ENCODE data around the gene TWNK.

TWNK gene

DNA sequence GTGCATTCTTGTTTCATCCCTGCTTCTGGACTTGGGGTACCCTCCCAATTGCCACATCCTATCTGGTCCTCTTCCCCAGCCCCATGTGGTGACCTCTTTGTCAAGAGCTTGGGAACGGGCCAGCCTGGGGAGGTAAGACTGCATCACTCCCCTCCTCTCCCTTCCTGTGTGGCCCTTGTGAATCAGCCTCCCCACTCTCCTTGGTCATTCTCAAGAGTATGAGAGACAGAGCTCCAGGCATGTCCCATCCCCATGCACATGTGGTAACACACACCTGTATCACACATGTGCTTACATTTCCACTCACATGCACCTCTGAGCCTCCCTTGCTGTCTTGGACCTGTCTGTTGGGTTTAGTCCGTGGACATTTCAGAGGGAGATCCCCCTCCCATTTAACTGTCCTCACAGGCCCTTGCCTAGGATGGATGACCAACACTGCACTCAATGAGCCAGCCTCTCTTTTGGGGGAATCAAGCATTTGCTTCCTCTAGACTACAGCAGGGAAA is 2.6 kb upstream of the TWNK start:
- TF ChIP-seq, protein P1, sequence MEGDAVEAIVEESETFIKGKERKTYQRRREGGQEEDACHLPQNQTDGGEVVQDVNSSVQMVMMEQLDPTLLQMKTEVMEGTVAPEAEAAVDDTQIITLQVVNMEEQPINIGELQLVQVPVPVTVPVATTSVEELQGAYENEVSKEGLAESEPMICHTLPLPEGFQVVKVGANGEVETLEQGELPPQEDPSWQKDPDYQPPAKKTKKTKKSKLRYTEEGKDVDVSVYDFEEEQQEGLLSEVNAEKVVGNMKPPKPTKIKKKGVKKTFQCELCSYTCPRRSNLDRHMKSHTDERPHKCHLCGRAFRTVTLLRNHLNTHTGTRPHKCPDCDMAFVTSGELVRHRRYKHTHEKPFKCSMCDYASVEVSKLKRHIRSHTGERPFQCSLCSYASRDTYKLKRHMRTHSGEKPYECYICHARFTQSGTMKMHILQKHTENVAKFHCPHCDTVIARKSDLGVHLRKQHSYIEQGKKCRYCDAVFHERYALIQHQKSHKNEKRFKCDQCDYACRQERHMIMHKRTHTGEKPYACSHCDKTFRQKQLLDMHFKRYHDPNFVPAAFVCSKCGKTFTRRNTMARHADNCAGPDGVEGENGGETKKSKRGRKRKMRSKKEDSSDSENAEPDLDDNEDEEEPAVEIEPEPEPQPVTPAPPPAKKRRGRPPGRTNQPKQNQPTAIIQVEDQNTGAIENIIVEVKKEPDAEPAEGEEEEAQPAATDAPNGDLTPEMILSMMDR (IDR thresholded peaks at IDR 0.05; ENCODE audit: borderline replicate concordance, extremely low read depth, low read length, poor library complexity, severe bottlenecking): no peak
- TF ChIP-seq EZH2 (IDR thresholded peaks at IDR 0.05; ENCODE audit: borderline replicate concordance, low read depth, low read length, severe bottlenecking): no peak
- Histone ChIP-seq H3K4me3 (ENCODE audit: low read depth in 1 of 2, low read length in 2 of 2) (no peak overlapping the region), H3K4me1 (ENCODE audit: insufficient read depth, low read length) (peaks cover 36% of the 10 kb centered on the region), H2AFZ (ENCODE audit: low read depth, low read length) (no peak overlapping the region), H3K79me2 (ENCODE audit: insufficient read depth, low read length) (peaks cover 44% of the 10 kb centered on the region), H3K9me3 (ENCODE audit: insufficient read depth, low read length, severe bottlenecking) (no peaks in the 10 kb centered on the region), H3K27me3 (ENCODE audit: insufficient read depth, low read length, poor library complexity) (no peaks in the 10 kb centered on the region), H3K4me2 (ENCODE audit: insufficient read depth, low read length) (no peak overlapping the region), H4K20me1 (ENCODE audit: insufficient read depth, low read length) (peaks cover 26% of the 10 kb centered on the region; the same call in 1 of the 2 replicates), H3K36me3 (ENCODE audit: insufficient read depth, low read length) (peaks cover 51% of the 10 kb centered on the region), H3K9ac (ENCODE audit: low read depth, low read length) (no peak overlapping the region), H3K27ac (ENCODE audit: low read length) (no peak overlapping the region)
- no peak for DNase-seq
- no peak for ATAC-seq (ENCODE audit: insufficient read depth, low read depth)

DNA sequence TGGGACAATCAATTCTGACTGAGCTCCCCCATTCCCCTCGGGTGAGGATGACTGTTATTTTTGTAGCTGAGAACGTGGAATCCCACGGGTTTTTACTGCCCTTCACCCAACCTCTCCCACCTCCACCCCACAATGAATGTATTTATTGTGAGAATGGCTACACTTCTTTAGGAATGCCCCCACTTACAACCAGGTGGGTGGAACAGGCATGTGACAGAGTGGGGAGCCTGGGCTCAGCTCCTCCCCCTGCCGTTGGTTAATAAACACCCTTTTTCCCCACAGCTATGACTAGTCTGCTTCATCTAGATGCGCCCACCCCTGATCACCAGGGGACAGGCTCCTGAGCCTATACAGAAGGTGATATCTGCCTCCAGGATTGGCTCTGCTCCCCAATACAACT is 2.0 kb upstream of the TWNK start:
- Histone ChIP-seq H3K9ac (ENCODE audit: low read depth, low read length) (peak overlapping the region; percentile 86; the same call in 1 of the 2 replicates), H3K4me2 (ENCODE audit: insufficient read depth, low read length) (no peak overlapping the region; the same call in 1 of the 2 replicates), H3K79me2 (ENCODE audit: insufficient read depth, low read length) (peaks cover 50% of the 10 kb centered on the region)

DNA sequence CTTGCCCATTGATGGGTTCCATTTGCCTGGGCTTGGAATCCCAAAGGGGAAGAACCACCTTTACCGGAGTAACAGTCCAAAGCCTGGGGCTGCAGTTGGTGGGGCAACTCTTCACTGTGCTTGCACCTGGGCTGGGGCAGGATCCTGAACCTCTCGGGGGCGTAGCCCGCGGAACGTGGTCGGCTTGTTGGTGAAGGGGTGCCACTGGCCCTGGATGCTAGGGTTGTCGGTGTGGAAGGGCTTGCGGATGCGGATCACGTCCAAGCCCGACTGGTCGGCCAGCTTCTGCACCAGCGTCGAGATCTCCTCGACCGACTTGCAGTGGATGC is 756 bp upstream of the TWNK start:
- ATAC-seq (ENCODE audit: insufficient read depth, low read depth) (no peak), DNase-seq (no peak)
- peaks cover 49% of the 10 kb centered on the region for H3K4me1 ChIP-seq (ENCODE audit: insufficient read depth, low read length)
- TF ChIP-seq EZH2 (IDR thresholded peaks at IDR 0.05; ENCODE audit: borderline replicate concordance, low read depth, low read length, severe bottlenecking): no peak
- TF ChIP-seq, protein P1 (IDR thresholded peaks at IDR 0.05; ENCODE audit: borderline replicate concordance, extremely low read depth, low read length, poor library complexity, severe bottlenecking): no peak
- H3K4me3 ChIP-seq (ENCODE audit: low read depth in 1 of 2, low read length in 2 of 2): peak overlapping the region; percentile 95
- peak overlapping the region; percentile 99 for H3K4me2 ChIP-seq (ENCODE audit: insufficient read depth, low read length)
- peak overlapping the region; percentile 98 for H2AFZ ChIP-seq (ENCODE audit: low read depth, low read length)
- H3K27me3 ChIP-seq (ENCODE audit: insufficient read depth, low read length, poor library complexity): no peaks in the 10 kb centered on the region
- H3K27ac ChIP-seq (ENCODE audit: low read length): peak overlapping the region; percentile 90
- no peaks in the 10 kb centered on the region for H3K9me3 ChIP-seq (ENCODE audit: insufficient read depth, low read length, severe bottlenecking)
- H3K79me2 ChIP-seq (ENCODE audit: insufficient read depth, low read length): peaks cover 56% of the 10 kb centered on the region
- H4K20me1 ChIP-seq (ENCODE audit: insufficient read depth, low read length): peaks cover 37% of the 10 kb centered on the region; the same call in 1 of the 2 replicates
- H3K36me3 ChIP-seq (ENCODE audit: insufficient read depth, low read length): peaks cover 55% of the 10 kb centered on the region
- peak overlapping the region; percentile 86 for H3K9ac ChIP-seq (ENCODE audit: low read depth, low read length)

More for the DNA sequence above, 2.0 kb upstream of the TWNK start:
- Histone ChIP-seq H3K4me1 (ENCODE audit: insufficient read depth, low read length) (peaks cover 41% of the 10 kb centered on the region), H2AFZ (ENCODE audit: low read depth, low read length) (no peak overlapping the region), H3K27ac (ENCODE audit: low read length) (no peak overlapping the region), H3K9me3 (ENCODE audit: insufficient read depth, low read length, severe bottlenecking) (no peaks in the 10 kb centered on the region), H3K27me3 (ENCODE audit: insufficient read depth, low read length, poor library complexity) (no peaks in the 10 kb centered on the region), H3K4me3 (ENCODE audit: low read depth in 1 of 2, low read length in 2 of 2) (no peak overlapping the region), H4K20me1 (ENCODE audit: insufficient read depth, low read length) (peaks cover 31% of the 10 kb centered on the region; the same call in 1 of the 2 replicates), H3K36me3 (ENCODE audit: insufficient read depth, low read length) (peaks cover 53% of the 10 kb centered on the region)
- no peak for DNase-seq
- no peak for TF ChIP-seq EZH2 (IDR thresholded peaks at IDR 0.05; ENCODE audit: borderline replicate concordance, low read depth, low read length, severe bottlenecking)
- TF ChIP-seq, protein P1 (IDR thresholded peaks at IDR 0.05; ENCODE audit: borderline replicate concordance, extremely low read depth, low read length, poor library complexity, severe bottlenecking): no peak
- ATAC-seq (ENCODE audit: insufficient read depth, low read depth): no peak

Measured in DND-41 (cell line).